ENCODE results near the gene CLIC4.

GRCh38 chr1:24707687-24708086 lies 37.6 kb upstream of the CLIC4 start:
- TF ChIP-seq CTCF (IDR thresholded peaks at IDR 0.05) (no peak), EP300 (IDR thresholded peaks at IDR 0.05) (no peak), POLR2A (IDR thresholded peaks at IDR 0.05) (no peak), POLR2AphosphoS5 (IDR thresholded peaks at IDR 0.05) (no peak)

Measured in upper lobe of left lung (tissue), 4 donors.